IMR-90 (cell line): ENCODE results near the gene DNASE1L1. TPM values are rescaled to one million over a fixed set of nuclear protein-coding genes. Genes with fewer than 3 reads are reported as not detected.

Experiments used
- ATAC-seq: fragments of 200-7000 bp; cut with Tn5 transposase; 2 replicates; pipeline ENCODE4 v1.9.1; 2020; ENCODE audit warnings: low read depth, mild to moderate bottlenecking, moderate library complexity
- BruUV-seq: library from RNA; stranded (reverse); fragments of 400-500 nt; replicated peaks from 2 replicates; lab custom pipeline; 2021; lab: Mats Ljungman, UMichigan
- CTCF ChIA-PET: fragments of 300-600 bp; formaldehyde crosslinking; extraction: SDS; loops from one replicate; lab custom pipeline; 2021; ENCODE audit warnings: antibody characterized with exemption; lab: Yijun Ruan, JAX
- POLR2A ChIA-PET: fragments of 300-600 bp; sonication (Branson Sonifier 250); formaldehyde crosslinking; loops from one replicate; lab custom pipeline; 2022; ENCODE audit warnings: antibody characterized with exemption; ENCODE audit not compliant: unreplicated experiment; lab: Charles Lee
- DNase-seq: peaks from one replicate; pipeline ENCODE4 v3.0.0; 2013
- H2AFZ ChIP-seq: replicated peaks from 2 replicates; pipeline ENCODE3; 2013; ENCODE audit warnings: low read length, mild to moderate bottlenecking; ENCODE audit not compliant: poor library complexity
- H2AK5ac ChIP-seq: 2 replicates; pipeline ENCODE4 v1.6.1; 2013; ENCODE audit warnings: low read depth, low read length, inconsistent platforms
- H2AK9ac ChIP-seq: replicated peaks from 2 replicates; pipeline ENCODE3; 2013; ENCODE audit warnings: mild to moderate bottlenecking, low read depth, low read length, moderate library complexity; ENCODE audit not compliant: poor library complexity
- H2BK120ac ChIP-seq: 2 replicates; pipeline ENCODE4 v1.6.1; 2013; ENCODE audit warnings: low read depth, low read length, inconsistent platforms
- H2BK15ac ChIP-seq: 3 replicates; pipeline ENCODE4 v1.6.1; 2013; ENCODE audit warnings: low read depth, low read length, inconsistent platforms
- H2BK20ac ChIP-seq: 2 replicates; pipeline ENCODE4 v1.6.1; 2013; ENCODE audit warnings: low read depth, mild to moderate bottlenecking, inconsistent platforms, low read length, moderate library complexity
- H2BK5ac ChIP-seq: 2 replicates; pipeline ENCODE4 v1.6.1; 2013; ENCODE audit warnings: mild to moderate bottlenecking, low read depth, low read length, inconsistent platforms; ENCODE audit not compliant: poor library complexity, severe bottlenecking
- H3K14ac ChIP-seq: replicated peaks from 2 replicates; pipeline ENCODE4 v1.6.1; 2013; ENCODE audit warnings: low read depth, low read length, inconsistent platforms
- H3K18ac ChIP-seq: 2 replicates; pipeline ENCODE4 v1.6.1; 2013; ENCODE audit warnings: low read depth, low read length, control low read depth
- H3K23ac ChIP-seq: 2 replicates; pipeline ENCODE4 v1.6.1; 2013; ENCODE audit warnings: low read depth, low read length, inconsistent platforms
- H3K27ac ChIP-seq: 2 replicates; pipeline ENCODE4 v1.5.1; 2013; ENCODE audit warnings: mild to moderate bottlenecking, control low read depth, low read length; ENCODE audit not compliant: insufficient read depth
- H3K27me3 ChIP-seq: 2 replicates; pipeline ENCODE4 v1.6.1; 2013; ENCODE audit warnings: low read length; ENCODE audit not compliant: control insufficient read depth, insufficient read depth
- H3K36me3 ChIP-seq: 2 replicates; pipeline ENCODE4 v1.6.1; 2013; ENCODE audit warnings: low read length, mixed read lengths; ENCODE audit not compliant: control insufficient read depth, insufficient read depth
- H3K4ac ChIP-seq: 2 replicates; pipeline ENCODE4 v1.6.1; 2013; ENCODE audit warnings: low read depth, low read length, inconsistent platforms
- H3K4me1 ChIP-seq: 2 replicates; pipeline ENCODE4 v1.6.1; 2013; ENCODE audit warnings: low read length, mixed read lengths; ENCODE audit not compliant: control insufficient read depth, insufficient read depth
- H3K4me2 ChIP-seq: 2 replicates; pipeline ENCODE4 v1.6.1; 2013; ENCODE audit warnings: low read depth, mild to moderate bottlenecking, control low read depth, low read length, moderate library complexity
- H3K4me3 ChIP-seq: 2 replicates; pipeline ENCODE4 v1.5.1; 2013; ENCODE audit warnings: low read depth, mild to moderate bottlenecking, control low read depth, low read length, moderate library complexity; ENCODE audit not compliant: insufficient read depth
- H3K56ac ChIP-seq: 2 replicates; pipeline ENCODE4 v1.6.1; 2013; ENCODE audit warnings: low read length, inconsistent platforms; ENCODE audit not compliant: insufficient read depth; ENCODE audit errors: extremely low read depth
- H3K79me1 ChIP-seq, 2 experiments: 2 replicates each; pipeline ENCODE4 v1.6.1; 2013; ENCODE audit warnings: low read length in 2 of 2, inconsistent platforms in 1 of 2, low read depth in 1 of 2
- H3K9ac ChIP-seq: 2 replicates; pipeline ENCODE4 v1.6.1; 2013; ENCODE audit warnings: low read depth, low read length, control low read depth
- H3K9me1 ChIP-seq: 2 replicates; pipeline ENCODE4 v1.6.1; 2013; ENCODE audit warnings: low read length, inconsistent platforms; ENCODE audit not compliant: insufficient read depth
- H3K9me3 ChIP-seq: 2 replicates; pipeline ENCODE4 v1.6.1; 2013; ENCODE audit warnings: low read length; ENCODE audit not compliant: control insufficient read depth, insufficient read depth
- H4K20me1 ChIP-seq: 2 replicates; pipeline ENCODE4 v1.6.1; 2013; ENCODE audit warnings: low read length, inconsistent platforms; ENCODE audit not compliant: insufficient read depth
- H4K5ac ChIP-seq: 2 replicates; pipeline ENCODE4 v1.6.1; 2013; ENCODE audit warnings: mild to moderate bottlenecking, low read depth, low read length, control low read depth
- H4K8ac ChIP-seq, 2 experiments: 2 replicates each; pipeline ENCODE4 v1.6.1; 2013; ENCODE audit warnings: low read depth in 2 of 2, low read length in 2 of 2, control low read depth in 1 of 2, inconsistent platforms in 1 of 2
- H4K91ac ChIP-seq: 2 replicates; pipeline ENCODE4 v1.6.1; 2013; ENCODE audit warnings: low read depth, low read length, inconsistent platforms; ENCODE audit not compliant: insufficient read depth
- BHLHE40 ChIP-seq: fragments of 150-350 bp; IDR thresholded peaks from 2 replicates; pipeline ENCODE4 v1.6.1; 2016; ENCODE audit warnings: mild to moderate bottlenecking, low read depth, low read length
- CTCF ChIP-seq: conservative IDR thresholded peaks from 2 replicates; pipeline ENCODE4 v1.5.1; 2012; ENCODE audit warnings: mild to moderate bottlenecking, low read depth, low read length, improper control_type of control experiment
- ELK1 ChIP-seq: fragments of 150-350 bp; IDR thresholded peaks from 2 replicates; pipeline ENCODE4 v1.6.1; 2016; ENCODE audit warnings: low read depth, mild to moderate bottlenecking, low read length, moderate library complexity, borderline replicate concordance
- MAFK ChIP-seq: IDR thresholded peaks from 2 replicates; pipeline ENCODE4 v1.6.1; 2012; ENCODE audit warnings: low read depth, low read length, improper control_type of control experiment
- MAZ ChIP-seq: IDR thresholded peaks from 2 replicates; pipeline ENCODE4 v1.6.1; 2012; ENCODE audit warnings: low read depth, mild to moderate bottlenecking, low read length, improper control_type of control experiment, moderate library complexity, borderline replicate concordance
- MXI1 ChIP-seq: IDR thresholded peaks from 2 replicates; pipeline ENCODE4 v1.6.1; 2012; ENCODE audit warnings: low read depth, mild to moderate bottlenecking, low read length, moderate library complexity, borderline replicate concordance
- POLR2A ChIP-seq: IDR thresholded peaks from 2 replicates; pipeline ENCODE4 v1.6.1; 2012; ENCODE audit warnings: mild to moderate bottlenecking, low read depth, low read length
- RAD21 ChIP-seq: IDR thresholded peaks from 2 replicates; pipeline ENCODE4 v1.6.1; 2012; ENCODE audit warnings: low read length, improper control_type of control experiment
- RCOR1 ChIP-seq: IDR thresholded peaks from 2 replicates; pipeline ENCODE4 v1.6.1; 2012; ENCODE audit warnings: mild to moderate bottlenecking, low read length, improper control_type of control experiment; ENCODE audit not compliant: insufficient replicate concordance
- RFX5 ChIP-seq: IDR thresholded peaks from 2 replicates; pipeline ENCODE4 v1.8.0; 2012; ENCODE audit warnings: low read depth, mild to moderate bottlenecking, low read length, moderate library complexity
- SMC3 ChIP-seq: fragments of 150-350 bp; IDR thresholded peaks from 2 replicates; pipeline ENCODE4 v1.6.1; 2016; ENCODE audit warnings: low read depth, mild to moderate bottlenecking, antibody characterized with exemption, low read length, moderate library complexity
- whole genome bisulfite sequencing, 2 experiments: methylation state at CpG; one replicate each; pipeline versions ENCODE4 v1.1.5 to v1.1.7; 2013; ENCODE audit warnings: missing lambda C conversion rate in 2 of 2; ENCODE audit not compliant: insufficient read length in 1 of 2; ENCODE audit errors: extremely low coverage in 2 of 2; 5-methylcytosine and 5-hydroxymethylcytosine counted together
- dilution Hi-C: fragments of 300-500 bp; cut with HindIII; formaldehyde crosslinking; loops from one replicate; pipeline ENCODE4 v1.14.3; 2018; ENCODE audit warnings: low sequenced_read_pairs; ENCODE audit not compliant: unreplicated experiment
- in situ Hi-C: fragments of 300-500 bp; cut with MboI; formaldehyde crosslinking; loops from 3 replicates; pipeline ENCODE4 v1.14.3; 2019; ENCODE audit warnings: low sequenced_read_pairs, inconsistent platforms, mixed read lengths
- intact Hi-C: fragments of 100-400 bp; cut with micrococcal nuclease; formaldehyde crosslinking; loops from 2 replicates; pipeline ENCODE4 v1.10.0; 2022
- polyA plus RNA-seq, 3 experiments: library from polyadenylated mRNA; depleted of rRNA; stranded (reverse); fragments of >200 nt; gene quantifications; 2 replicates each; pipeline ENCODE4 v1.2.3, GENCODE V29; 2012; ENCODE audit warnings: low replicate concordance in 1 of 3
- total RNA-seq: library from RNA; depleted of rRNA; stranded (reverse); fragments of >200 nt; gene quantifications from 2 replicates; pipeline ENCODE4 v1.2.3, GENCODE V29; 2012

DNASE1L1 gene
- total and polyA plus RNA-seq, 2 of the 4 experiments (the other 2 are of a cell fraction): 51.4 to 55.5 TPM

- no peaks in the 10 kb centered on the region for H3K9me3 ChIP-seq
- TF ChIP-seq SMC3 (no peak), RFX5 (no peak), RCOR1 (no peak), ELK1 (no peak), CTCF (no peak), BHLHE40 (no peak), RAD21 (no peak), MAFK (no peak), MXI1 (no peak), MAZ (no peak), POLR2A (no peak)
- ChIA-PET CTCF (no interaction called here), POLR2A (no interaction called here)
- H3K27ac ChIP-seq: no peak overlapping the region
- no peak overlapping the region for H3K4me2 ChIP-seq
- no peak overlapping the region for H3K18ac ChIP-seq
- H3K56ac ChIP-seq: no peak overlapping the region
- no peak for DNase-seq
- H3K14ac ChIP-seq: no peak overlapping the region
- in situ Hi-C loops: no loop called here
- H3K9me1 ChIP-seq: no peaks in the 10 kb centered on the region
- no peak overlapping the region for H2AK5ac ChIP-seq
- H2BK20ac ChIP-seq: no peak overlapping the region
- H3K4me3 ChIP-seq: no peak overlapping the region
- H4K8ac ChIP-seq: no peak overlapping the region
- peaks cover 100% of the 10 kb centered on the region for H4K20me1 ChIP-seq
- intact Hi-C loops: no loop called here
- peaks cover 10 to 42% of the 10 kb centered on the region in 2 experiments; a peak in 2 of 4 replicates for H3K79me1 ChIP-seq
- no peak overlapping the region for H2AK9ac ChIP-seq
- H3K23ac ChIP-seq: no peak overlapping the region
- dilution Hi-C loops: no loop called here
- no peak for ATAC-seq
- H3K9ac ChIP-seq: no peak overlapping the region
- no peaks in the 10 kb centered on the region for H3K27me3 ChIP-seq
- H3K36me3 ChIP-seq: peaks cover 98% of the 10 kb centered on the region
- no peaks in the 10 kb centered on the region for H3K4me1 ChIP-seq
- no peak overlapping the region for H2BK5ac ChIP-seq
- H4K5ac ChIP-seq: no peak overlapping the region
- no peak overlapping the region for H4K91ac ChIP-seq
- no peak overlapping the region for H2BK120ac ChIP-seq
- H3K4ac ChIP-seq: no peak overlapping the region
- 80% methylated on average over 2 of the region's 12 CpGs; no CpG with 5 or more reads in 1 of the 2 experiments for WGBS, 2 experiments
- H2AFZ ChIP-seq: peak overlapping the region; percentile 5
- H2BK15ac ChIP-seq: no peak overlapping the region
- no TSS peak for BruUV-seq
Measured at GRCh38 chrX:154355776-154356140, 53.3 kb downstream of the DNASE1L1 start.
